Measurements from ENCODE around the gene FGD4.

Gene FGD4

GRCh38 chr12:32615441-32615840 is 216.1 kb downstream of the FGD4 start:
- DNase-seq, result no peak

GRCh38 chr12:32617534-32617933 is 218.2 kb downstream of the FGD4 start:
- no peak for DNase-seq

DNA sequence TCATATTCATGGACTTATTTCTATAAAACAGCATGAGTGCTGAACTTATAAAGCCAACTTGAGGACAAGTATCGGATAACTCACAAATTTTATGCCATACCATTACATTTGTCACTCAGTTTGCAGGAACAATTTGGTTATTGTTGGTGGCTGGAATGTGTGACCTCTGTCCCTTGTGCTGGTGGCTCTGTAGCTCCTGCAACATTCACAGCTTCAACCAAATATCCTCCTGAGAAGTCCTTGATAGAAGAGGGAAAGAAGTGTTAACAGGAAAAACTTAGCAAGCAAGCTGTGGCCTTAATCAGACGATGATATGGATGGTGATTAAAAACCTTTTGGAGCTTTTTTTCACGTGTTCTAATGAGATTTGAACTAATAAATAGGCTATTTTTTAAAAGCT is 218.8 kb downstream of the FGD4 start:
- DNase-seq, result no peak

- DNase-seq, result no peak
These were observed 228.6 kb downstream of the FGD4 start for GRCh38 chr12:32627976-32628375.

DNA sequence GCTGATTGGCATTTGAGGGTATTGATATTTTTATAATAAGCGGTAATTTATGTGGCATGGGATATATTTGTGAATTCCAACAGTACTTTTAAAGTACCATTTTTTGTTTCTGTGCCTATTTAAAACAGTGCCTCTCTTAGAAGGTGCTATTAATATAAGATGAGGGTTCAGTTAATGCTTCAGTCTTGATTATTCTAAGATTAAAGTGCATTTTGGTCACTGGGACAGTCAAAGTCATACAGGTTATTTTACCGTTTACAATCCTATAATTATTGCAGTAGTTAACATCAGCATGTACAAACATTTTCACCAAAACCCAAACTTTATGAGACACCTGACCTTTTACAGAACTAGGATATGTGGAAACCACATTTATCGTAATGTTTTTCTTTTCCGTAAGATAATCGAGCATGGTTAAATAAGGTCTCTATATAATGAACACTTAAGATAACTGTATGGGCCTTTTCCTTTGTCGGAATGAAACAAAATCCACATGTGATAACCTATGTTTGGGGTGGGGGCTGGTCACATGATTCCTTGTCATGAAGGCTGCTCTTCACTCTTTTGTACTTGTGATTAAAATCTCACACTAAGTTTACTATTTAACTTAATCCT is 242.0 kb downstream of the FGD4 start:
- no peak for DNase-seq

GRCh38 chr12:32644431-32644830 is 245.1 kb downstream of the FGD4 start:
- no peak for DNase-seq

DNA sequence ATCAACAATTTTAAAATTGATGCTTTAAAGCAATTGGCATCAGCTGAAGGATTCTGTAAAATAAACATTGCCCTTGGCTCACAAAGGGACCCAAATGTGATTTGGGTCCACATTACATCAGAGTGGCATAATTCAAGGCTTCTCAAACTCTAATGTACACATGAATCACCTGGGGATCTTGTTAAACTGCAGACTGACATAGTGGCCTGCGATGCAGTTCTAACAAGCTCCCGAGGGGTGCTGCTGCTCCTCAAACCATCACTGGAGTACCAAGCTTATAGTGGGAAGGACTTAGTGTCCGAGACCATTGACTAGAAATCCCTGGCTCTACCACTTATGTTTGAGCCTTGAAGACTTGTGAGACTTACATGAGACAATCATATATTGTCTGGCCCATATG is 247.9 kb downstream of the FGD4 start:
- DNase-seq, result no peak

GRCh38 chr12:32650508-32650907 is 251.2 kb downstream of the FGD4 start:
- DNase-seq, result no peak

DNA sequence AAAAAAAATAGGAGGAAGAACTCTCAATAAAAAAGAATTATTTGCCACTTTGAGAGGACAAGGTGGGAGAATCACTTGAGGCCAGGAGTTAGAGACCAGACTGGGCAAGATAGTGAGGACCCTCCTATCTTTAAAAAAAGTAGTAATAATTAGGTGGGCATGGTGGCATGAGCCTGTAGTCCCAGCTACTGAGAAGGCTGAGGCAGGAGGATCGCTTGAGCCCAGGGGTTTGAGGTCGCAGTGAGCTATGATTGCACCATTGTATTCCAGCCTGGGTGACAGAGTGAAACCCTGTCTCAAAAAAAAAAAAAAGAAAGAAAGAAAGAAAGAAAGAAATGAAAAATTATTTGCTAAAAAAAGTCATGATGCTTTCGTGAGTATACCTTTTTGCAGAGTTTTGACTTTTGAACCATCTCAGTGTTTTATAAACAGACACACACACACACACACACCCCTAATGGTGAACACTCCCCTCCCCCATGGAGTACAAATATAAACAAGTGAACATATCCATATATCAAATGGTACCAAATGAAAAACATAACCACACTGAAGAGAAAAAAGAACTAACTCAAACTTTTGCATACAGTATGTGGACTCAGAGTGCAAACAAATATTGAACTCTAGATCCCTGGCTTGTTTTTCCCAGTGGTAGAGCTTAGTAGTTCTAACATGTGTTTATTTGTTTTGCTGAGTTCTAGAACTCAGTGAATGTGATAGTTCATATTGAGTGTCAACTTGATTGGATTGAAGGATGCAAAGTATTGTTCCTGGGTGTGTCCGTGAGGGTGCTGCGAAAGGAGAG is 252.0 kb downstream of the FGD4 start:
- DNase-seq, result no peak

- no peak for DNase-seq
These were observed 252.5 kb downstream of the FGD4 start for GRCh38 chr12:32651956-32652210.

- DNase-seq, result no peak
These were observed 260.6 kb downstream of the FGD4 start for GRCh38 chr12:32659908-32660440.

GRCh38 chr12:32661706-32662105 is 262.3 kb downstream of the FGD4 start:
- DNase-seq, result no peak

DNA sequence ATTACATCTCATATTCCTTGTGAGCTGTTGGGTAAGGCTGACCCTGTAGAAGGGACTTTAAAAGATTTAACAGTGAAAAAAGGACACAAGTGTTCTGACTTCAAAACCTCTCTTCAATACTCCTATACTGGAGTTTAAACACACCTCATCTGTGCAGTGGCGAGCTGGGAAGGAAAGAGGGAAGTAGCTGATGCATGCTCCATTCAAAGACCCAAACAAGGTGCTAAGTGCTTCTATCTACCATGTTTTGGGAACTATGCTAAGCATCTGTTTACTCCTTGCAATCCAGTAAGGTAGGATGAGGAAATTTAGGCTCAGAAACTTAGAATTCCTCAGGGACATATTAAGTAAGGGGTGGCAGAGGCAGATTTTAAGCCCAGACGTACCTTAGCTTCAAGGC is 263.3 kb downstream of the FGD4 start:
- DNase-seq, result no peak

GRCh38 chr12:32666018-32666417 is 266.7 kb downstream of the FGD4 start:
- no peak for DNase-seq

- DNase-seq, result no peak
These were observed 270.2 kb downstream of the FGD4 start for GRCh38 chr12:32669584-32669983.

DNA sequence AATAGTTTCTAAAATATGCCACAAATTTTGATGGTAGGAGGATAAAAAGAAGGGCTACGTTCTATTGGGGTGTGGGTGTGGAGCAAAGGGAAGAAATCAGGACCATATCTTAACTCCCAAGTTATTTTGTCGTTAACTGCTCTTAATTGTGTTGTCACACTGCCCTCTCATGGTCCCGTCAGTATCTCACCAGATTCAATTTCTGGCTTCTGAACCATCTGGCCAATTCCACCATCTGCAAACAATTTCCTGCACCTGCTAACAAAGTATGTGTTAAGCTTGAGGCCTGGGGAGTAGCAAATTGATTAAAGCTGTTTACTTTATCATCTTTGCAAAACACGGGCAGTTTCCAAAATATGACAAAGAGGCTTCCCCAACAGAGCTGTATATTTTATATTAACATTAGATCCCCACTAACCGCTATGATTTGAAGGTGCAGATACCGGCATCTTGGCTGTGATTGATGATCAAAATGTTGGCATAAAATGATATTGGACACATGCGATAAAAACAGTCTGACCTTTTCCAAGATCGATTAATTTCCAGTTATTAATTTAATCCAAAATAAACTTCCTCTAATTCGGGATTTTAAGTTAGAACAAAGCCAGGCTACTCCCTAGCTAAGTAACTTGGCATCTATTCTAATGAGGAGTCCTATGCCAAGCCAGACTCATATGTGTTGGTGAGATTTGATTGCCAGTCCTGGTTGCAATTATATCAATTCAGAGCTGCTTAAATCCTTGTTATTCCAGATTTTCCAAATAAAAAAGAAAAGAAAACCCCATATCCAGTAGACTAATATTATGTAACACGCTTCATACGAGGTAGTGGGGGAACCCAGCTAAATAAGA is 272.8 kb downstream of the FGD4 start:
- DNase-seq, result no peak

GRCh38 chr12:32679091-32679919 is 279.9 kb downstream of the FGD4 start, which contains the start of gene DNM1L:
TSS of gene DNM1L (plus strand) at chr12:32679301. CDS start at chr12:32679364, 63 bp downstream.
- peak; percentile 92 for DNase-seq

- no peak for DNase-seq
These were observed 280.5 kb downstream of the FGD4 start for GRCh38 chr12:32679920-32680237.

DNA sequence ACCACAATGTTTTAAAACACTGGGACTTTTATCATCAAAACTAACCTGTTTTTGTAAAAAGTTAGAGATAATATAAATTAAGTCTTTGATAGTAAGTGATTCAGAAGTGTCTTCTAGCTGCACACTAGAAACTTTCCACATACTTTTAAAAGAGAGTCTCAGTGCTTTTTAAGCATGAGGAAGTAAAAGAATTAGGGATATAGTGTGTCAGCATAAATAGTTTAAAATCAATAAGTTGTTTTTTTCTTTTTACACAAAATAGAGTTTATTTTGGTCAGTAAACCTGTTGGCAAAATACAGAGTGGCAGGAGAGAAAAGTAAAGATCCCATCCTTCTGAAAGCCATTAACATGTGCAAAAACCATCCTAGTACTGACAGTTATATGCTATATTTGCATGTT is 281.4 kb downstream of the FGD4 start:
- no peak for DNase-seq

GRCh38 chr12:32681272-32681671 is 281.9 kb downstream of the FGD4 start:
- DNase-seq, result no peak

GRCh38 chr12:32686340-32686739 is 287.0 kb downstream of the FGD4 start:
- DNase-seq, result no peak

GRCh38 chr12:32688786-32689185 is 289.4 kb downstream of the FGD4 start:
- no peak for DNase-seq

- no peak for DNase-seq
These were observed 291.6 kb downstream of the FGD4 start for GRCh38 chr12:32690927-32691326.

All from CD4-positive, alpha-beta T cell treated with Interferon gamma for 1 hour (primary cell).